ENCODE results near the gene F11R.

DNA sequence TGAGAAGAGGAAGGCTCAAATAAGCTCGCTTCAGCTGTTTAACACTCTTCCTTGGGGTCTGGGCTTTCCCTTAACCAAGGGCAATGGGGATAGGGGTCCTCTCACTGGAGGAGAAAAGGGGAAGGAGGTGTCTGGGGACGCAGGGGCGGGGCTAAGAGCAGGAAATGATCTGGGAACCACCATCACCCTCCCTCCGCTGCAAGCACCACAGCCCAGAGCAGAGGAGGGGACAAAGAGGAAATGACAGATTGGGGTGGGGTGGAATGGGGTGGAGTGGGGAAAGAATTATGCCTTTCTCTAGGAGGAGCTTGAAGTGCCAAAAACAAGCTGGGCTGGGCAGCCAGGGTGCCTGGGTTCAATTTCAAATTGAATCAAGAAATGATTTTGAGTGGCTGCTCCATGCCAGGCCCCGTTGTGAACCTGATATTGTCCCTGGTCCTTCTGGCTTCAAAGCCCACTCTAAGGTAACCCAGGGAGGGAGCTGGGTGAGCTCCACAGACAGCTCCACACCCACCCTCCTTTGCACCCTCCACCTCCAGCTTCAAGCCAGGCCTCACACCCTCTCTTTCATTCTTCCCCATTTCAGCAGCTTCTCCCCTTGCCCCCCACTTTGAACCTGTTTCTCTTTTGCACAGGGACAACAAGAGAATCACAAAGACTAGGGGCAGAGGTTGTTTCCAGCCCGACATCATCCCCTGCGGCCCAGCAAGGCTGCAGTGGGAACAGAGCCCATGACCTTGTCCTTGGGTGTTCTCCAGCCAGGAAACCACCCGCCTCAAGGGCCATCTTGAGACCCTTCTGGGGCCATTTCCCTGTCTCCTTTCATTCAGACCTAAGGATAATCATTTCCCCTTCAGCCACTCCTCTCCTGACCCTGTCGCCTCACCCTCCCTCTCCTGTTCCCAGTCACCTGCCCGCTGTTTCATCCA is 47.6 kb upstream of the F11R start:
- TF ChIP-seq, protein P1, sequence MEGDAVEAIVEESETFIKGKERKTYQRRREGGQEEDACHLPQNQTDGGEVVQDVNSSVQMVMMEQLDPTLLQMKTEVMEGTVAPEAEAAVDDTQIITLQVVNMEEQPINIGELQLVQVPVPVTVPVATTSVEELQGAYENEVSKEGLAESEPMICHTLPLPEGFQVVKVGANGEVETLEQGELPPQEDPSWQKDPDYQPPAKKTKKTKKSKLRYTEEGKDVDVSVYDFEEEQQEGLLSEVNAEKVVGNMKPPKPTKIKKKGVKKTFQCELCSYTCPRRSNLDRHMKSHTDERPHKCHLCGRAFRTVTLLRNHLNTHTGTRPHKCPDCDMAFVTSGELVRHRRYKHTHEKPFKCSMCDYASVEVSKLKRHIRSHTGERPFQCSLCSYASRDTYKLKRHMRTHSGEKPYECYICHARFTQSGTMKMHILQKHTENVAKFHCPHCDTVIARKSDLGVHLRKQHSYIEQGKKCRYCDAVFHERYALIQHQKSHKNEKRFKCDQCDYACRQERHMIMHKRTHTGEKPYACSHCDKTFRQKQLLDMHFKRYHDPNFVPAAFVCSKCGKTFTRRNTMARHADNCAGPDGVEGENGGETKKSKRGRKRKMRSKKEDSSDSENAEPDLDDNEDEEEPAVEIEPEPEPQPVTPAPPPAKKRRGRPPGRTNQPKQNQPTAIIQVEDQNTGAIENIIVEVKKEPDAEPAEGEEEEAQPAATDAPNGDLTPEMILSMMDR (IDR thresholded peaks at IDR 0.05) = no peak
- TF ChIP-seq POLR2A (IDR thresholded peaks at IDR 0.05) = no peak

Data from testis (tissue), 2 donors.